IMR-90 (cell line): ENCODE measurements around the gene PPP1R1A.

Source experiments
- POLR2A ChIP-seq: IDR thresholded peaks from 2 replicates; pipeline ENCODE4 v1.6.1; 2012; ENCODE audit warnings: mild to moderate bottlenecking, low read depth, low read length
- SMC3 ChIP-seq: fragments of 150-350 bp; IDR thresholded peaks from 2 replicates; pipeline ENCODE4 v1.6.1; 2016; ENCODE audit warnings: low read depth, mild to moderate bottlenecking, antibody characterized with exemption, low read length, moderate library complexity
- TF ChIP-seq, protein P1 (sequence below): conservative IDR thresholded peaks from 2 replicates; pipeline ENCODE4 v1.5.1; 2012; ENCODE audit warnings: mild to moderate bottlenecking, low read depth, low read length, improper control_type of control experiment

DNA sequence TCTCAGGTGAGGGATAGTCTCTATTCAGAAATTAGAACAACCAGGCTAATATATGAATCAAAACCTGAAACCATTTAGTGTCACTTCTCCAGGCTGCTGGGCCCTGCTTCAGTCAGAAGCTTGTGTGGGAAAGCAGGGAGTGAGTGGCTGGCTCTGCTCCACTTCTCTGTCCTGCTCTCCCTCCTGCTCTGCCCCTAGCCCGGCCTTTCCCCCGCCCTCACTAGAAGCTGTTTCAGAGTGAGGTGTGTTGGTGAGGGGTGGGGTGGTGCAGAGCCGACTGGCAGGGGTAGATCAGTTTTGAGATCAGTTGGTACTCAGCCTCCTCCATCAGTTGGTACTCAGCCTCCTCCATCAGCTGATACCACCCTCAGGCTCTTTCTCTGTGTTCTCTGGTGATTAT, 7.0 kb upstream of the PPP1R1A start:
- no peak for TF ChIP-seq SMC3
- TF ChIP-seq, protein P1, sequence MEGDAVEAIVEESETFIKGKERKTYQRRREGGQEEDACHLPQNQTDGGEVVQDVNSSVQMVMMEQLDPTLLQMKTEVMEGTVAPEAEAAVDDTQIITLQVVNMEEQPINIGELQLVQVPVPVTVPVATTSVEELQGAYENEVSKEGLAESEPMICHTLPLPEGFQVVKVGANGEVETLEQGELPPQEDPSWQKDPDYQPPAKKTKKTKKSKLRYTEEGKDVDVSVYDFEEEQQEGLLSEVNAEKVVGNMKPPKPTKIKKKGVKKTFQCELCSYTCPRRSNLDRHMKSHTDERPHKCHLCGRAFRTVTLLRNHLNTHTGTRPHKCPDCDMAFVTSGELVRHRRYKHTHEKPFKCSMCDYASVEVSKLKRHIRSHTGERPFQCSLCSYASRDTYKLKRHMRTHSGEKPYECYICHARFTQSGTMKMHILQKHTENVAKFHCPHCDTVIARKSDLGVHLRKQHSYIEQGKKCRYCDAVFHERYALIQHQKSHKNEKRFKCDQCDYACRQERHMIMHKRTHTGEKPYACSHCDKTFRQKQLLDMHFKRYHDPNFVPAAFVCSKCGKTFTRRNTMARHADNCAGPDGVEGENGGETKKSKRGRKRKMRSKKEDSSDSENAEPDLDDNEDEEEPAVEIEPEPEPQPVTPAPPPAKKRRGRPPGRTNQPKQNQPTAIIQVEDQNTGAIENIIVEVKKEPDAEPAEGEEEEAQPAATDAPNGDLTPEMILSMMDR, result no peak
- TF ChIP-seq POLR2A, result no peak
